GM12878 (cell line): ENCODE data around the gene RPS8. TPM values are rescaled to one million over a fixed set of nuclear protein-coding genes. Genes with fewer than 3 reads are reported as not detected.
A peak's percentile ranks its signal among the peaks of the same experiment; 100 is the strongest.

Source experiments
- CHD2 ChIP-seq: IDR thresholded peaks from 2 replicates; pipeline ENCODE4 v1.6.1; 2011; ENCODE audit warnings: low read depth, low read length, improper control_type of control experiment, borderline replicate concordance
- EGR1 ChIP-seq, 2 experiments: IDR thresholded peaks; 1 replicate in 1 of 2; 2 replicates in 1 of 2; pipeline ENCODE4 v1.6.1; 2011 to 2012; ENCODE audit warnings: low read depth in 2 of 2, low read length in 2 of 2, borderline replicate concordance in 1 of 2, mild to moderate bottlenecking in 1 of 2, moderate library complexity in 1 of 2
- FOS ChIP-seq: IDR thresholded peaks from 3 replicates; pipeline ENCODE4 v1.6.1; 2011; ENCODE audit warnings: borderline replicate concordance; ENCODE audit not compliant: insufficient read length; ENCODE audit errors: extremely low read depth
- HCFC1 ChIP-seq: fragments of 150-350 bp; IDR thresholded peaks from 2 replicates; pipeline ENCODE4 v1.6.1; 2014; ENCODE audit warnings: low read length
- IKZF1 ChIP-seq: fragments of 450-650 bp; conservative IDR thresholded peaks from 2 replicates; pipeline ENCODE4 v1.6.1; 2017; ENCODE audit warnings: antibody characterized with exemption, mild to moderate bottlenecking
- MEF2B ChIP-seq: fragments of 450-650 bp; IDR thresholded peaks from 2 replicates; pipeline ENCODE4 v1.6.1; 2018; ENCODE audit warnings: mild to moderate bottlenecking, moderate library complexity; ENCODE audit not compliant: partially characterized antibody, poor library complexity, severe bottlenecking
- MTA3 ChIP-seq: IDR thresholded peaks from 2 replicates; pipeline ENCODE4 v1.6.1; 2012; ENCODE audit warnings: low read length, inconsistent platforms, borderline replicate concordance
- PML ChIP-seq: IDR thresholded peaks from 2 replicates; pipeline ENCODE4 v1.6.1; 2012; ENCODE audit warnings: low read length, inconsistent platforms
- POU2F2 ChIP-seq: IDR thresholded peaks from 3 replicates; pipeline ENCODE4 v1.6.1; 2011; ENCODE audit warnings: low read depth, mild to moderate bottlenecking, low read length, borderline replicate concordance
- SIX5 ChIP-seq: IDR thresholded peaks from 2 replicates; pipeline ENCODE4 v1.6.1; 2011; ENCODE audit warnings: mild to moderate bottlenecking, low read depth, low read length, moderate library complexity; ENCODE audit not compliant: severe bottlenecking
- WRNIP1 ChIP-seq: IDR thresholded peaks from 2 replicates; pipeline ENCODE4 v1.6.1; 2011; ENCODE audit warnings: low read depth, low read length, improper control_type of control experiment, borderline replicate concordance
- ZNF592 ChIP-seq: fragments of 450-650 bp; IDR thresholded peaks from 2 replicates; pipeline ENCODE4 v1.6.1; 2017; ENCODE audit warnings: mild to moderate bottlenecking, moderate library complexity
- polyA plus RNA-seq, 11 experiments: library from polyadenylated mRNA; depleted of rRNA in 4 of 11; unstranded in 6 of 11; stranded (reverse) in 5 of 11; fragments of >200 nt; fragmentation: Nextera tagmentation in 4 of 11; fragmentation: Illumina TruSeq in 1 of 11; extraction: Ambion mirVana in 4 of 11; extraction: Trizol in 1 of 11; gene quantifications; 1 replicate in 1 of 11; 2 replicates in 10 of 11; pipeline versions ENCODE4 v1.2.1 to v1.2.3, GENCODE V29; 2011 to 2016; ENCODE audit warnings: inconsistent platforms in 2 of 11, missing spikeins in 2 of 11, low read depth in 1 of 11
- total RNA-seq, 4 experiments: library from RNA; depleted of rRNA in 3 of 4; stranded (reverse); fragments of >200 nt in 3 of 4; fragmentation: Illumina TruSeq in 1 of 4; extraction: Trizol in 1 of 4; gene quantifications; 2 replicates each; pipeline versions ENCODE4 v1.2.1 to v1.2.3, GENCODE V29; 2013 to 2021
- TF ChIP-seq, protein P1 (sequence below): fragments of 450-650 bp; formaldehyde crosslinking; IDR thresholded peaks from 2 replicates; pipeline ENCODE4 v1.4.0; 2020; ENCODE audit warnings: mild to moderate bottlenecking, moderate library complexity
- TF ChIP-seq, protein P2 (sequence below), 3 experiments: IDR thresholded peaks in 2 of 3; conservative IDR thresholded peaks in 1 of 3; 2 replicates each; pipeline ENCODE4 v1.5.1; 2011; ENCODE audit warnings: low read depth in 3 of 3, low read length in 3 of 3, mild to moderate bottlenecking in 3 of 3, control low read depth in 2 of 3, moderate library complexity in 2 of 3, inconsistent platforms in 1 of 3, mixed read lengths in 1 of 3; ENCODE audit not compliant: control insufficient read depth in 2 of 3, insufficient read depth in 1 of 3; ENCODE audit errors: extremely low read depth in 1 of 3
- TF ChIP-seq, protein P3 (sequence below): fragments of 450-650 bp; formaldehyde crosslinking; IDR thresholded peaks from 2 replicates; pipeline ENCODE4 v1.5.0; 2022; ENCODE audit warnings: mild to moderate bottlenecking, missing genetic modification characterization

RPS8 gene
- total and polyA plus RNA-seq, 10 of the 15 experiments (the other 5 are each of a cell fraction or from before 2014, with no cell fraction given), result 1,296 to 3,461 (median 2,877) TPM

DNA sequence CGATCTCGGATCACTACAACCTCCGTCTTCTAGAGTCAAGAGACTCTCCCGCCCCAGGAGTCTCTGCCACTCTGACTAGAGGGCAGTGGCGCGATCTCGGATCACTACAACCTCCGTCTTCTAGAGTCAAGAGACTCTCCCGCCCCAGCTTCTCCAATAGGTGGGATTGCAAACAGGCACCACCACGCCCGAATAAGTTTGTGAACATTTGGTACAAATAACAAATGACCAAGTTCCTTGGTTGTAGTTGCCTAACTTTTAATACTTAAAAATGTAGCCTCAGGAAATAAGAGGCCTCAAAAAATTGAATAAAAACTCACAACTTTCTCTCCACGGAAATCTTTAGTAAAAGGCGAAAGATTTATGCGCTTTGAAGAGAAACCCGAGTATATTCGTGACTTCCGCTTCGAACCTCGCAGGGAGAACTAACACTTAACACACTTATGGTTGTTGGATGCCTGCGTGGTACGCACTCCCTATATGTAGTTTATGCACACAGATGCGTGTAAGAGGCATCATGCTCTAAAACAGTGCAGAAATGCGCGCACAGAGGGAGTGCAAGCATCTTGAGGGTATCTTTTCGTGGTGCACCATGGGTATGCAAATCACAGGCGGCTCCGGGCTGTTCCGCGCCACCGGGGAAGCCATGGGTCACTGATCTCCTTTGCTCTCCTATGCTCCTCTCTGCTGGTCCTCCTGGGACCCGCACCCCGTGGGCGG, 44.4 kb downstream of the RPS8 start (continued):
- TF ChIP-seq, protein P1, sequence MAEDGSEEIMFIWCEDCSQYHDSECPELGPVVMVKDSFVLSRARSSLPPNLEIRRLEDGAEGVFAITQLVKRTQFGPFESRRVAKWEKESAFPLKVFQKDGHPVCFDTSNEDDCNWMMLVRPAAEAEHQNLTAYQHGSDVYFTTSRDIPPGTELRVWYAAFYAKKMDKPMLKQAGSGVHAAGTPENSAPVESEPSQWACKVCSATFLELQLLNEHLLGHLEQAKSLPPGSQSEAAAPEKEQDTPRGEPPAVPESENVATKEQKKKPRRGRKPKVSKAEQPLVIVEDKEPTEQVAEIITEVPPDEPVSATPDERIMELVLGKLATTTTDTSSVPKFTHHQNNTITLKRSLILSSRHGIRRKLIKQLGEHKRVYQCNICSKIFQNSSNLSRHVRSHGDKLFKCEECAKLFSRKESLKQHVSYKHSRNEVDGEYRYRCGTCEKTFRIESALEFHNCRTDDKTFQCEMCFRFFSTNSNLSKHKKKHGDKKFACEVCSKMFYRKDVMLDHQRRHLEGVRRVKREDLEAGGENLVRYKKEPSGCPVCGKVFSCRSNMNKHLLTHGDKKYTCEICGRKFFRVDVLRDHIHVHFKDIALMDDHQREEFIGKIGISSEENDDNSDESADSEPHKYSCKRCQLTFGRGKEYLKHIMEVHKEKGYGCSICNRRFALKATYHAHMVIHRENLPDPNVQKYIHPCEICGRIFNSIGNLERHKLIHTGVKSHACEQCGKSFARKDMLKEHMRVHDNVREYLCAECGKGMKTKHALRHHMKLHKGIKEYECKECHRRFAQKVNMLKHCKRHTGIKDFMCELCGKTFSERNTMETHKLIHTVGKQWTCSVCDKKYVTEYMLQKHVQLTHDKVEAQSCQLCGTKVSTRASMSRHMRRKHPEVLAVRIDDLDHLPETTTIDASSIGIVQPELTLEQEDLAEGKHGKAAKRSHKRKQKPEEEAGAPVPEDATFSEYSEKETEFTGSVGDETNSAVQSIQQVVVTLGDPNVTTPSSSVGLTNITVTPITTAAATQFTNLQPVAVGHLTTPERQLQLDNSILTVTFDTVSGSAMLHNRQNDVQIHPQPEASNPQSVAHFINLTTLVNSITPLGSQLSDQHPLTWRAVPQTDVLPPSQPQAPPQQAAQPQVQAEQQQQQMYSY (CRISPR knock-in tag), result peak; percentile 92
- TF ChIP-seq POU2F2 (peak; percentile 100), WRNIP1 (peak; percentile 47; the same call in 1 of the 2 replicates), FOS (no peak), IKZF1 (peak; percentile 79), ZNF592 (peak; percentile 81), MEF2B (peak; percentile 57), PML (peak; percentile 100), SIX5 (peak; percentile 17), EGR1 (IDR thresholded peaks at IDR 0.05; ENCODE audit: borderline replicate concordance in 1 of 2, low read depth in 2 of 2, low read length in 2 of 2) (peak; percentile 48 to 62), CHD2 (peak; percentile 51; the same call in 1 of the 2 replicates), MTA3 (peak; percentile 100), HCFC1 (no peak)
- TF ChIP-seq, protein P2, sequence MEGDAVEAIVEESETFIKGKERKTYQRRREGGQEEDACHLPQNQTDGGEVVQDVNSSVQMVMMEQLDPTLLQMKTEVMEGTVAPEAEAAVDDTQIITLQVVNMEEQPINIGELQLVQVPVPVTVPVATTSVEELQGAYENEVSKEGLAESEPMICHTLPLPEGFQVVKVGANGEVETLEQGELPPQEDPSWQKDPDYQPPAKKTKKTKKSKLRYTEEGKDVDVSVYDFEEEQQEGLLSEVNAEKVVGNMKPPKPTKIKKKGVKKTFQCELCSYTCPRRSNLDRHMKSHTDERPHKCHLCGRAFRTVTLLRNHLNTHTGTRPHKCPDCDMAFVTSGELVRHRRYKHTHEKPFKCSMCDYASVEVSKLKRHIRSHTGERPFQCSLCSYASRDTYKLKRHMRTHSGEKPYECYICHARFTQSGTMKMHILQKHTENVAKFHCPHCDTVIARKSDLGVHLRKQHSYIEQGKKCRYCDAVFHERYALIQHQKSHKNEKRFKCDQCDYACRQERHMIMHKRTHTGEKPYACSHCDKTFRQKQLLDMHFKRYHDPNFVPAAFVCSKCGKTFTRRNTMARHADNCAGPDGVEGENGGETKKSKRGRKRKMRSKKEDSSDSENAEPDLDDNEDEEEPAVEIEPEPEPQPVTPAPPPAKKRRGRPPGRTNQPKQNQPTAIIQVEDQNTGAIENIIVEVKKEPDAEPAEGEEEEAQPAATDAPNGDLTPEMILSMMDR (IDR thresholded peaks at IDR 0.05 in 2 of 3, conservative IDR thresholded peaks at IDR 0.05 in 1 of 3; ENCODE audit: control insufficient read depth in 2 of 3, extremely low read depth in 1 of 3, insufficient read depth in 1 of 3, low read depth in 3 of 3, low read length in 3 of 3), result peak in 2 of 3 experiments; percentile 15 to 29; a peak in 2 of 6 replicates
- TF ChIP-seq, protein P3, sequence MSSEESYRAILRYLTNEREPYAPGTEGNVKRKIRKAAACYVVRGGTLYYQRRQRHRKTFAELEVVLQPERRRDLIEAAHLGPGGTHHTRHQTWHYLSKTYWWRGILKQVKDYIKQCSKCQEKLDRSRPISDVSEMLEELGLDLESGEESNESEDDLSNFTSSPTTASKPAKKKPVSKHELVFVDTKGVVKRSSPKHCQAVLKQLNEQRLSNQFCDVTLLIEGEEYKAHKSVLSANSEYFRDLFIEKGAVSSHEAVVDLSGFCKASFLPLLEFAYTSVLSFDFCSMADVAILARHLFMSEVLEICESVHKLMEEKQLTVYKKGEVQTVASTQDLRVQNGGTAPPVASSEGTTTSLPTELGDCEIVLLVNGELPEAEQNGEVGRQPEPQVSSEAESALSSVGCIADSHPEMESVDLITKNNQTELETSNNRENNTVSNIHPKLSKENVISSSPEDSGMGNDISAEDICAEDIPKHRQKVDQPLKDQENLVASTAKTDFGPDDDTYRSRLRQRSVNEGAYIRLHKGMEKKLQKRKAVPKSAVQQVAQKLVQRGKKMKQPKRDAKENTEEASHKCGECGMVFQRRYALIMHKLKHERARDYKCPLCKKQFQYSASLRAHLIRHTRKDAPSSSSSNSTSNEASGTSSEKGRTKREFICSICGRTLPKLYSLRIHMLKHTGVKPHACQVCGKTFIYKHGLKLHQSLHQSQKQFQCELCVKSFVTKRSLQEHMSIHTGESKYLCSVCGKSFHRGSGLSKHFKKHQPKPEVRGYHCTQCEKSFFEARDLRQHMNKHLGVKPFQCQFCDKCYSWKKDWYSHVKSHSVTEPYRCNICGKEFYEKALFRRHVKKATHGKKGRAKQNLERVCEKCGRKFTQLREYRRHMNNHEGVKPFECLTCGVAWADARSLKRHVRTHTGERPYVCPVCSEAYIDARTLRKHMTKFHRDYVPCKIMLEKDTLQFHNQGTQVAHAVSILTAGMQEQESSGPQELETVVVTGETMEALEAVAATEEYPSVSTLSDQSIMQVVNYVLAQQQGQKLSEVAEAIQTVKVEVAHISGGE (CRISPR knock-in tag), result no peak
